Nephron (organoid): Measurements from ENCODE around the gene PNPLA1.
A peak's percentile ranks its signal among the peaks of the same experiment; 100 is the strongest.

Experiments
- H3K27ac Mint-ChIP-seq, 3 experiments: 2 replicates each; pipeline ENCODE4 v1.8.0; 2020; ENCODE audit warnings: mixed read lengths in 3 of 3, mild to moderate bottlenecking in 2 of 3, moderate library complexity in 1 of 3
- H3K27me3 Mint-ChIP-seq: 2 replicates; pipeline ENCODE4 v1.8.0; 2021; ENCODE audit warnings: low read depth, mild to moderate bottlenecking, moderate library complexity, mixed read lengths
- H3K36me3 Mint-ChIP-seq: 2 replicates; pipeline ENCODE4 v1.8.0; 2020; ENCODE audit warnings: low read depth, mixed read lengths
- H3K4me1 Mint-ChIP-seq: 2 replicates; pipeline ENCODE4 v1.8.0; 2020; ENCODE audit warnings: mixed read lengths
- H3K4me3 Mint-ChIP-seq, 3 experiments: 2 replicates each; pipeline ENCODE4 v1.8.0; 2020; ENCODE audit warnings: mild to moderate bottlenecking in 3 of 3, mixed read lengths in 3 of 3, moderate library complexity in 2 of 3
- H3K9me3 Mint-ChIP-seq: 2 replicates; pipeline ENCODE4 v1.8.0; 2020; ENCODE audit warnings: mixed read lengths
- TF ChIP-seq, protein P1 (sequence below), 3 experiments: fragments of 200-600 bp; sonication (generic); IDR thresholded peaks; one replicate each; pipeline ENCODE4 v1.5.0; 2021; ENCODE audit warnings: antibody characterized with exemption in 3 of 3; ENCODE audit not compliant: unreplicated experiment in 3 of 3

PNPLA1 gene

DNA sequence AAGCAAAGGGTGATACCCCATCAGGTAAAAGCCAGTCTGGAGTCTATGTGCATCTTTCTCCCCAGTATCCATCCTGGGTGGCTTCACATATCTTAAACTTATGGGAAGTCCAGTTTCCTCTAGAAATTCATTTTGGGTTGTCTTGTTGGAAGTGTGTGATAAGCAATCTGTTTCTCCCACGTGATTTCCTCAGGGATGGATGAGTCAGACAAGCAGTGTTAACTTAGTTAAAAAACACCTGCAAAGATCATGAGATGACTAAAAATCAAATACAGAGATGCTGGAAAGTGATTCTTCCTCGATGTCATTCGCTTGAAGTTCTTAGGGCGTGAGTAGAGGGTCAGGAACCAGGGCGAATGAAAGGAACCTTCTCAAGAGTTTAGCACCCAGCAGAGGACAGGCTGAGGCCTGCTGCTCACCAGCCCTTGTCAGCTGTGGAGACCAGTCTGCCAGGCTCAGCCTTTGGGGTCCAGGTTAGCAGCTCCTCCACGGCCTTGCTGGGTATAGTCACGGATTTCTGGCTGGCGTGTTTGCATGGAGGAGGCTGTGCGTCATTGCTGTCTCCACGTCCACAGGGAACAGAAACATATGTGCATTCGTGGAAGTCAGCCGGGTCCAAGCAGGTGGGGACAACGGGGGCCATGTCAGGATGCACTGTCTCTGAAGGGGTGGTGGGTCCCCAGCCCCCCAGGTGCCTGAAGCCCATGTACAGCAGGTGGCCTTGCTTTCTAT lies 2.8 kb upstream of the PNPLA1 start:
- Mint-ChIP-seq H3K4me1 (peaks cover 11% of the 10 kb centered on the region), H3K36me3 (no peaks in the 10 kb centered on the region), H3K9me3 (peaks cover 10% of the 10 kb centered on the region), H3K27ac (no peak overlapping the region), H3K27me3 (peaks cover 13% of the 10 kb centered on the region), H3K4me3 (no peak overlapping the region)
- TF ChIP-seq, protein P1, sequence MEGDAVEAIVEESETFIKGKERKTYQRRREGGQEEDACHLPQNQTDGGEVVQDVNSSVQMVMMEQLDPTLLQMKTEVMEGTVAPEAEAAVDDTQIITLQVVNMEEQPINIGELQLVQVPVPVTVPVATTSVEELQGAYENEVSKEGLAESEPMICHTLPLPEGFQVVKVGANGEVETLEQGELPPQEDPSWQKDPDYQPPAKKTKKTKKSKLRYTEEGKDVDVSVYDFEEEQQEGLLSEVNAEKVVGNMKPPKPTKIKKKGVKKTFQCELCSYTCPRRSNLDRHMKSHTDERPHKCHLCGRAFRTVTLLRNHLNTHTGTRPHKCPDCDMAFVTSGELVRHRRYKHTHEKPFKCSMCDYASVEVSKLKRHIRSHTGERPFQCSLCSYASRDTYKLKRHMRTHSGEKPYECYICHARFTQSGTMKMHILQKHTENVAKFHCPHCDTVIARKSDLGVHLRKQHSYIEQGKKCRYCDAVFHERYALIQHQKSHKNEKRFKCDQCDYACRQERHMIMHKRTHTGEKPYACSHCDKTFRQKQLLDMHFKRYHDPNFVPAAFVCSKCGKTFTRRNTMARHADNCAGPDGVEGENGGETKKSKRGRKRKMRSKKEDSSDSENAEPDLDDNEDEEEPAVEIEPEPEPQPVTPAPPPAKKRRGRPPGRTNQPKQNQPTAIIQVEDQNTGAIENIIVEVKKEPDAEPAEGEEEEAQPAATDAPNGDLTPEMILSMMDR (IDR thresholded peaks at IDR 0.05; ENCODE audit: unreplicated experiment in 3 of 3): no peak

DNA sequence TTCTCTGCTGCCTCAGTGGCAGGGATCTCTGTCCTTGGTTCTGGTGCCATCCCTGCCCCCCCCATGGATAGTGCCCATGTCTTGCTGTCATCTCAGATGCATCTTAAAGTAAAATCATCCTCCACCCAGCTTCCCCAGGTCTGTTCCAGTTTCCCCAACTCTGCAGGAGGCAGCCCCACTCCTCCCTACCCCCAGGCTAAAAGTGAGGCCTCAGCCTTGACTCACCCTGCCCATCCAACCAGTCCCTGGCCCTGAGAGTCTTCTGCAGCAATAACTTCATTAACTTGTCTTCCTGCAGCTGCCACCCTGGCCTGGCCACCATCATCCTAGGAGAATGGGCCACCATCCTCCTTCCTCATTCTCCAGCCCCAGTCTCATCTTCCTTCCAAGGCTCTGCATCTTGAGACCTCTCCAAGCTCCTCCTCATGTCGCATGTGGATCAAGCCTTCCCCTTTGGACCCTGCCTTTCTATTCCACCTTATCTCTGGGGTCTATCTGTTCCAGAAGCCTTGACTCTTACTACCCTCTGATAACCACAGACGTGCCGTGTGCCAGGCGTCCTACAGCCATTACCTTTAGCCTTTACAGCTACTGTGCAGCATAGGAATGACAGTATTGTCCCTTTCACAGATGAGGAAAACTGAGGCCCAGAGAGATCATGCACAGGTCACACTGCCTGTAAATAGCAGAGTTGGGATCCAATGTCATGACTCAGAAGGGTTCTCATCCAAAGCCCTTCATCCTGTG lies 2.0 kb upstream of the PNPLA1 start:
- no peaks in the 10 kb centered on the region for H3K36me3 Mint-ChIP-seq

DNA sequence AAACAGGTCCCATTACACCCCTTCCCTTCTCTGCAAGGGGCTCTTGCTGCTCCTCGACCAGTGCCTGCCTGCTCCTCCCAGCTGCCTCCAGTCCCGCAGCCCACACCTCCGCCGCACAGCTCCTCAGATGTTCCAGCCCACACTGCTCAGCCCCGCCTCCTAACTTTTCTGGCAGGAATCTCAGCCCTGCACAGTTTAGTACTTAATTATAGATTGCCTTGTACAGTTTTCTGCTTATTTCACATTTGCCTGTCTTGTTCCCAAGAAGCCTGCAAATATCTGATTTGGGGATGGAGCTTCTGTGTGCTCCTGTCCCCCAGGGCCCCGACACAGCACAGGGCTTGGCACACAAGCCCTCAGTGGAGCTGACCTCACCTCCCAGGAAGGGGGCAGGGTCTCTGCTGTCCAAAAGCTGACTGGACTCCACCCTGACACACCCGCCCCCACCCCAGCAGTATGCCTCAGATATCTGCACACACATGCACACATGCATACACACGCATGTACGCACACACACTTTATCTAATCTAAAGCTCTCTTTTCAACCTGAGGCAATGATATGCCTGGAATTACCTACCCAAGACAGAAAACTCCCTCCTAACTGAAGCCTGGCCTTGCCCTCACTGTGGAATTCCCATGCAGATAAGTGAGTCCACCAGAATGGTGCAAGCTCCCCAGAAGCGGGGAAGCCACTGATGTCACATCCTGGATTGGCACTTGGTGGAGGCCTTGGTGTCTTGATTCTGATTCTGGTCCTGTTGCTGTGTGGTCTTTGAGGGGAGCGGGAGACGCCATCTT lies 1.2 kb upstream of the PNPLA1 start:
- Mint-ChIP-seq H3K4me1 (peaks cover 11% of the 10 kb centered on the region), H3K27ac (peak overlapping the region in 1 of 3 experiments; percentile 44), H3K27me3 (peaks cover 17% of the 10 kb centered on the region), H3K36me3 (no peaks in the 10 kb centered on the region), H3K4me3 (no peak overlapping the region), H3K9me3 (peaks cover 10% of the 10 kb centered on the region)
- TF ChIP-seq, protein P1 (IDR thresholded peaks at IDR 0.05; ENCODE audit: unreplicated experiment in 3 of 3): no peak

More for the DNA sequence above, 2.0 kb upstream of the PNPLA1 start:
- Mint-ChIP-seq H3K27me3 (peaks cover 13% of the 10 kb centered on the region), H3K4me3 (no peak overlapping the region), H3K27ac (no peak overlapping the region), H3K4me1 (peaks cover 11% of the 10 kb centered on the region), H3K9me3 (peaks cover 10% of the 10 kb centered on the region)
- TF ChIP-seq, protein P1 (IDR thresholded peaks at IDR 0.05; ENCODE audit: unreplicated experiment in 3 of 3): no peak

DNA sequence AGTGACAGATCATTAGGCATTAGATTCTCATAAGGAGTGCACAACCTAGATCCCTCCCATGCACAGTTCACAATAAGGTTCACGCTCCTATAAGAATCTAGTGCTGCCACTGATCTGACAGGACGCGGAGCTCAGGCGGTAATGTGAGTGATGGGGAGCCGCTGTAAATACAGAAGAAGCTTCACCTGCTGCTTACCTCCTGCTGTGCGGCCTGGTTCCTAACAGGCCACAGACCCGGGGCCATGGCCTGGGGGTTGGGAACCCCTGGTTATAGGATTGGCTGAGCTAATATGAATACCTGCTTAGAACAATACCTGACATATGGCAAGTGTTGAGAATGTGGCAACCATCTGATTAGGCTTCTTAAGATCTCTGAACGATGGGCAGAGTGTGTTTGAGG lies 2.4 kb downstream of the PNPLA1 start:
- TF ChIP-seq, protein P1 (IDR thresholded peaks at IDR 0.05; ENCODE audit: unreplicated experiment in 3 of 3): no peak
- Mint-ChIP-seq H3K9me3 (peaks cover 4% of the 10 kb centered on the region), H3K27ac (no peak overlapping the region), H3K4me3 (no peak overlapping the region), H3K4me1 (peaks cover 11% of the 10 kb centered on the region), H3K36me3 (no peaks in the 10 kb centered on the region), H3K27me3 (peaks cover 21% of the 10 kb centered on the region)

DNA sequence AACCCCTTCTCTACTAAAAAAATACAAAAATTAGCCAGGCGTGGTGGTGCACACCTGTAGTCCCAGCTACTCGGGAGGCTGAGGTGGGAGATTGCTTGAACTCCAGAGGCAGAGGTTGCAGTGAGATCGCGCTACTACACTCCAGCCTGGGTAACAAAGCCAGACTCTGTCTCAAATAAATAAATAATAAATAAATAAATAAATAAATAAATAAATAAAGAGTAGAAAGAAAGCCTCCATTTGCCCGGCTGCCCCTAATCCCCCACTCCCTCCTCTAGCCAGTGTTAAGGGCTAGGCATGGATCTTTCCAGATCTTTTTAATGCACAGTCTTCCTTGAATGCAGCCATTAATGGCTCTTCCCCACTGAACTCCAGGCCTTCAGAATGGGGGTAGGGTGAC lies 3.2 kb downstream of the PNPLA1 start:
- Mint-ChIP-seq H3K27me3 (peaks cover 21% of the 10 kb centered on the region), H3K4me3 (no peak overlapping the region), H3K4me1 (peaks cover 12% of the 10 kb centered on the region), H3K36me3 (no peaks in the 10 kb centered on the region), H3K27ac (no peak overlapping the region), H3K9me3 (peaks cover 3% of the 10 kb centered on the region)
- TF ChIP-seq, protein P1 (IDR thresholded peaks at IDR 0.05; ENCODE audit: unreplicated experiment in 3 of 3): no peak
